ENCODE results near the gene PTPN2. TPM values are rescaled to one million over a fixed set of nuclear protein-coding genes. Genes with fewer than 3 reads are reported as not detected.
A peak's percentile ranks its signal among the peaks of the same experiment; 100 is the strongest.

PTPN2 gene
- total and polyA plus RNA-seq, 9 of the 15 experiments (the other 6 are each of a cell fraction or from before 2014, with no cell fraction given) = 36.6 to 66.4 (median 43.8) TPM

GRCh38 chr18:12904012-12904516 lies 20.0 kb upstream of the PTPN2 start (continued):
- TF ChIP-seq ZNF280B (CRISPR knock-in tag; IDR thresholded peaks at IDR 0.05) (no peak), CEBPG (CRISPR knock-in tag; IDR thresholded peaks at IDR 0.05) (no peak), CEBPG (tag; conservative IDR thresholded peaks at IDR 0.05 in 1 of 2, IDR thresholded peaks at IDR 0.05 in 1 of 2) (no peak), HSF4 (CRISPR knock-in tag; IDR thresholded peaks at IDR 0.05; ENCODE audit: borderline replicate concordance) (no peak), E2F8 (IDR thresholded peaks at IDR 0.05; ENCODE audit: low read depth, partially characterized antibody) (no peak), TFAM (CRISPR knock-in tag; conservative IDR thresholded peaks at IDR 0.05) (no peak), MCM5 (IDR thresholded peaks at IDR 0.05; ENCODE audit: low read depth) (no peak), LARP7 (IDR thresholded peaks at IDR 0.05) (no peak), TFE3 (CRISPR knock-in tag; IDR thresholded peaks at IDR 0.05) (no peak), ZNF133 (CRISPR knock-in tag; IDR thresholded peaks at IDR 0.05) (no peak), THRA (IDR thresholded peaks at IDR 0.05) (no peak), ZNF143 (CRISPR knock-in tag; IDR thresholded peaks at IDR 0.05) (no peak), WHSC1 (IDR thresholded peaks at IDR 0.05; ENCODE audit: low read length) (no peak), ZBTB17 (CRISPR knock-in tag; IDR thresholded peaks at IDR 0.05) (no peak), NFIX (CRISPR knock-in tag; IDR thresholded peaks at IDR 0.05; ENCODE audit: low read depth) (no peak), BMI1 (IDR thresholded peaks at IDR 0.05; ENCODE audit: low read length) (peak; percentile 96), ZNF586 (CRISPR knock-in tag; conservative IDR thresholded peaks at IDR 0.05) (no peak), ZNF583 (CRISPR knock-in tag; IDR thresholded peaks at IDR 0.05) (no peak), GATA2 (CRISPR knock-in tag; IDR thresholded peaks at IDR 0.05) (no peak), HNRNPL (IDR thresholded peaks at IDR 0.05; ENCODE audit: low read depth, low read length) (no peak), BRD4 (IDR thresholded peaks at IDR 0.05) (no peak)

Measured in K562 (cell line).